ENCODE measurements around the gene SEBOX. TPM values are rescaled to one million over a fixed set of nuclear protein-coding genes. Genes with fewer than 3 reads are reported as not detected.

The SEBOX gene
- total RNA-seq, 2 donors from 2014 or later: not detected

- no peak overlapping the region for H3K4me3 Mint-ChIP-seq
- no peaks in the 10 kb centered on the region for H3K36me3 Mint-ChIP-seq (ENCODE audit: low read depth)
- no peaks in the 10 kb centered on the region for H3K9me3 Mint-ChIP-seq
- H3K27me3 Mint-ChIP-seq (ENCODE audit: insufficient read depth): peaks cover 9% of the 10 kb centered on the region
- Histone ChIP-seq H3K4me3 (ENCODE audit: low read length) (no peak overlapping the region), H3K4me1 (ENCODE audit: control insufficient read depth, insufficient read depth, low read length) (peaks cover 15% of the 10 kb centered on the region), H3K9ac (ENCODE audit: extremely low read depth, low read length, poor library complexity, severe bottlenecking) (no peak overlapping the region), H3K27ac (ENCODE audit: low read depth, low read length) (no peak overlapping the region), H3K9me3 (ENCODE audit: control insufficient read depth, low read length) (no peaks in the 10 kb centered on the region), H3K27me3 (ENCODE audit: control insufficient read depth, insufficient read depth, low read length, poor library complexity, severe bottlenecking) (no peaks in the 10 kb centered on the region), H3K36me3 (ENCODE audit: control insufficient read depth, insufficient read depth, low read length) (no peaks in the 10 kb centered on the region)
- TF ChIP-seq, protein P1, sequence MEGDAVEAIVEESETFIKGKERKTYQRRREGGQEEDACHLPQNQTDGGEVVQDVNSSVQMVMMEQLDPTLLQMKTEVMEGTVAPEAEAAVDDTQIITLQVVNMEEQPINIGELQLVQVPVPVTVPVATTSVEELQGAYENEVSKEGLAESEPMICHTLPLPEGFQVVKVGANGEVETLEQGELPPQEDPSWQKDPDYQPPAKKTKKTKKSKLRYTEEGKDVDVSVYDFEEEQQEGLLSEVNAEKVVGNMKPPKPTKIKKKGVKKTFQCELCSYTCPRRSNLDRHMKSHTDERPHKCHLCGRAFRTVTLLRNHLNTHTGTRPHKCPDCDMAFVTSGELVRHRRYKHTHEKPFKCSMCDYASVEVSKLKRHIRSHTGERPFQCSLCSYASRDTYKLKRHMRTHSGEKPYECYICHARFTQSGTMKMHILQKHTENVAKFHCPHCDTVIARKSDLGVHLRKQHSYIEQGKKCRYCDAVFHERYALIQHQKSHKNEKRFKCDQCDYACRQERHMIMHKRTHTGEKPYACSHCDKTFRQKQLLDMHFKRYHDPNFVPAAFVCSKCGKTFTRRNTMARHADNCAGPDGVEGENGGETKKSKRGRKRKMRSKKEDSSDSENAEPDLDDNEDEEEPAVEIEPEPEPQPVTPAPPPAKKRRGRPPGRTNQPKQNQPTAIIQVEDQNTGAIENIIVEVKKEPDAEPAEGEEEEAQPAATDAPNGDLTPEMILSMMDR (conservative IDR thresholded peaks at IDR 0.05): no peak
- 94 to 97% methylated on average over 2 of the region's 2 CpGs for WGBS, 2 experiments (ENCODE audit: insufficient coverage in 1 of 2, insufficient read length in 1 of 2)
- no peak for DNase-seq
- H3K4me1 Mint-ChIP-seq: peaks cover 48% of the 10 kb centered on the region
- no peak overlapping the region for H3K27ac Mint-ChIP-seq
Observed at GRCh38 chr17:28404007-28404406, 39.0 kb upstream of the SEBOX start.

GRCh38 chr17:28402844-28403243, 37.8 kb upstream of the SEBOX start:
- H3K27ac Mint-ChIP-seq: no peak overlapping the region
- peaks cover 38% of the 10 kb centered on the region for H3K4me1 Mint-ChIP-seq
- TF ChIP-seq, protein P1 (conservative IDR thresholded peaks at IDR 0.05): no peak
- H3K9me3 Mint-ChIP-seq: no peaks in the 10 kb centered on the region
- Histone ChIP-seq H3K36me3 (ENCODE audit: control insufficient read depth, insufficient read depth, low read length) (no peaks in the 10 kb centered on the region), H3K27me3 (ENCODE audit: control insufficient read depth, insufficient read depth, low read length, poor library complexity, severe bottlenecking) (no peaks in the 10 kb centered on the region), H3K9me3 (ENCODE audit: control insufficient read depth, low read length) (no peaks in the 10 kb centered on the region), H3K27ac (ENCODE audit: low read depth, low read length) (no peak overlapping the region), H3K9ac (ENCODE audit: extremely low read depth, low read length, poor library complexity, severe bottlenecking) (no peak overlapping the region), H3K4me1 (ENCODE audit: control insufficient read depth, insufficient read depth, low read length) (peaks cover 11% of the 10 kb centered on the region), H3K4me3 (ENCODE audit: low read length) (no peak overlapping the region)
- WGBS, 2 experiments (ENCODE audit: insufficient coverage in 1 of 2, insufficient read length in 1 of 2): 85 to 95% methylated on average over 4 to 6 of the region's 6 CpGs
- H3K27me3 Mint-ChIP-seq (ENCODE audit: insufficient read depth): peaks cover 9% of the 10 kb centered on the region
- no peak overlapping the region for H3K4me3 Mint-ChIP-seq
- peak; percentile 63 for DNase-seq
- peaks cover 6% of the 10 kb centered on the region for H3K36me3 Mint-ChIP-seq (ENCODE audit: low read depth)

DNA sequence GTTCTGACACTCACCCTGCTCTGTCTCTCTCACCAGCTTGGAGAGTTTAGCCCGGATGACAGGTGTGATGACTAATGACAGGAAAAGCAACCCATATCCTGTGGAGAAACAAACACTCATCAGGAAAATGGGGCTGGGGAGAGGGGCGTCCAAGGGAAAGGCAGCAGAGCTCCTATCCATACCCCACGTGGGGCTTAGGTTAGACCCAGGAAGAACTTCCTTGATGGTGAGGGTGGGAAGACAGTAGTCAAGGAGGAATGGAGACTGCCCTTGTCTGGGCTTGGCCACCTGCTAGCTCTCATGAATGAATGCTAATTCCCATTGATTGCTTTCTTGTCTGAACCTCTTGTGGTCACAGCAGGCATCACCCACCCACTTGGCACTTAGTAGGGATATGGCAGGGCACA, 37.2 kb upstream of the SEBOX start:
- Mint-ChIP-seq H3K27ac (no peak overlapping the region), H3K27me3 (ENCODE audit: insufficient read depth) (peaks cover 9% of the 10 kb centered on the region), H3K36me3 (ENCODE audit: low read depth) (peaks cover 6% of the 10 kb centered on the region), H3K4me1 (peaks cover 32% of the 10 kb centered on the region), H3K4me3 (no peak overlapping the region), H3K9me3 (no peaks in the 10 kb centered on the region)
- 46 to 50% methylated on average over 2 to 3 of the region's 3 CpGs for WGBS, 2 experiments (ENCODE audit: insufficient coverage in 1 of 2, insufficient read length in 1 of 2)
- Histone ChIP-seq H3K9ac (ENCODE audit: extremely low read depth, low read length, poor library complexity, severe bottlenecking) (no peak overlapping the region), H3K4me1 (ENCODE audit: control insufficient read depth, insufficient read depth, low read length) (peaks cover 9% of the 10 kb centered on the region), H3K4me3 (ENCODE audit: low read length) (no peak overlapping the region), H3K36me3 (ENCODE audit: control insufficient read depth, insufficient read depth, low read length) (no peaks in the 10 kb centered on the region), H3K27ac (ENCODE audit: low read depth, low read length) (no peak overlapping the region), H3K27me3 (ENCODE audit: control insufficient read depth, insufficient read depth, low read length, poor library complexity, severe bottlenecking) (no peaks in the 10 kb centered on the region), H3K9me3 (ENCODE audit: control insufficient read depth, low read length) (no peaks in the 10 kb centered on the region)
- peak; percentile 92 for DNase-seq
- TF ChIP-seq, protein P1 (conservative IDR thresholded peaks at IDR 0.05): peak; percentile 21

Data from endodermal cell (in vitro differentiated cells).